Mononuclear cell (primary cell): ENCODE results near the gene VWA1. TPM values are rescaled to one million over a fixed set of nuclear protein-coding genes. Genes with fewer than 3 reads are reported as not detected.

Source experiments
- H3K27me3 ChIP-seq: 2 replicates; pipeline ENCODE4 v1.6.0; 2011; ENCODE audit warnings: low read length, control low read depth; ENCODE audit not compliant: insufficient read depth
- H3K4me1 ChIP-seq: 2 replicates; pipeline ENCODE4 v1.5.1; 2011; ENCODE audit warnings: mild to moderate bottlenecking, low read length, control low read depth; ENCODE audit not compliant: insufficient read depth
- H3K4me3 ChIP-seq: 2 replicates; pipeline ENCODE4 v1.5.1; 2011; ENCODE audit warnings: mild to moderate bottlenecking, low read length, moderate library complexity
- H3K9me3 ChIP-seq: 2 replicates; pipeline ENCODE4 v1.5.1; 2011; ENCODE audit warnings: low read depth, mild to moderate bottlenecking, control low read depth, low read length
- total RNA-seq: library from RNA; depleted of rRNA; stranded (reverse); fragments of >200 nt; gene quantifications from one replicate; pipeline ENCODE4 v1.2.3, GENCODE V29; 2012

VWA1 gene
- total RNA-seq, 1 donor = 0.10 TPM

DNA sequence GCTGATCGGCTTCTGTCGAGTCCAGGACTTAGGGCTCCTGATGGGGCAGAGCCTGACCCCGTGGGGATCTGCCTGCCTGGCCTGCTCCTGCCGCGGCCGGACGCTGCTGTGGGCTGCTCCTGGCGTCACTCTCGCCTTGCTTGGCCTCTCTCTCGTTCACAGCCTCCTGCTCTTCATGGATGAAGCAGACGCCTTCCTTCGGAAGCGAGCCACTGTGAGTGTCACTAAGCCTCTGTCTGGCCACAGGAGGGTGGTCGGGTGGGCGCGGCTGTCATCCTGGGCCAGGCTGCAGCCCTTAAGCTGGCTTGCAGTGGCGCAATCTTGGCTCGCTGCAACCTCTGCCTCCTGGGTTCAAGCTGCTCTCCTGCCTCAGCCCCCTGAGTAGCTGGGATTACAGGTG, 52.2 kb downstream of the VWA1 start:
- H3K4me1 ChIP-seq = no peaks in the 10 kb centered on the region
- H3K27me3 ChIP-seq = no peaks in the 10 kb centered on the region
- no peak overlapping the region for H3K4me3 ChIP-seq
- no peaks in the 10 kb centered on the region for H3K9me3 ChIP-seq

DNA sequence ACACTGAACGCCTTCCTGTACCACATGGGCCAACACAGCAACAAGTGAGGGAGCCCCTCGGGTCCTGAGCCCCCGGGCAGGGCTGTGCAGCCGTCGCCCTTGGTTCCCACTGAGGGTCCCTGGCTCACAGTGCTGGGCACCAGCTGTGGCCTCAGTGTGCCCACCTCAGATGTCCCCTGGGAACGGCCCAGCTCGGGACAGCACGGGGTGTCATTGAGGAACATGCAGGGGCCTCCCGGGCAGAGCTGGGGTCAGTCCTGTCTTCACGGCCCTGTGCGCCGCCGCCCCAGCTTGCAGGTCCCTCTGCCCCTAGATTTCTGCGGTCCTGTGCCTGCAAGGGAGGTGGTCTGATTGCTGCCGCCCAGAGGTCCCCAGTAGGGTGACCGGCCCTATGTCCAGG, 53.7 kb downstream of the VWA1 start:
- no peak overlapping the region for H3K4me3 ChIP-seq
- no peaks in the 10 kb centered on the region for H3K27me3 ChIP-seq
- no peaks in the 10 kb centered on the region for H3K9me3 ChIP-seq
- no peaks in the 10 kb centered on the region for H3K4me1 ChIP-seq

DNA sequence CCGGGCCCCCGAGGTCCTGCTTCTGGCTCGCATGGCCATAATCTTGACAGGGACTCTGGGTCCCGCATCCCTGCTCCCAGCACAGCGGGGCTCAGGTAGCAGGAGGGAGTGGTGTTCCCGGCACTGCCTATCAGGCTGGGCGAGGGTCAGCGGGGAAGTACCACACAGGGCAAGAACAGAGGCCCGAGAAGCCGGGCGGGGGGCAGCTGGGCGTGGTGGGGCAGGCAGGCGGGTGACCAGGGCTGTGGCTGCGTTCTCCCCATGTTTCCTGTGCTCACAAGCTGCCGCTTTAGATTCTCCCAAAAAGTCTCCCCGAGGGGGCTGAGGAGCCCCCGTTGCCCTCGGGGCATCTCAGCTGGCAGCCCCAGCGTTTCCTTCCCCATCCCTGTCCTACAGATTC, 54.4 kb downstream of the VWA1 start:
- Histone ChIP-seq H3K4me3 (no peak overlapping the region), H3K9me3 (no peaks in the 10 kb centered on the region), H3K27me3 (no peaks in the 10 kb centered on the region), H3K4me1 (no peaks in the 10 kb centered on the region)

DNA sequence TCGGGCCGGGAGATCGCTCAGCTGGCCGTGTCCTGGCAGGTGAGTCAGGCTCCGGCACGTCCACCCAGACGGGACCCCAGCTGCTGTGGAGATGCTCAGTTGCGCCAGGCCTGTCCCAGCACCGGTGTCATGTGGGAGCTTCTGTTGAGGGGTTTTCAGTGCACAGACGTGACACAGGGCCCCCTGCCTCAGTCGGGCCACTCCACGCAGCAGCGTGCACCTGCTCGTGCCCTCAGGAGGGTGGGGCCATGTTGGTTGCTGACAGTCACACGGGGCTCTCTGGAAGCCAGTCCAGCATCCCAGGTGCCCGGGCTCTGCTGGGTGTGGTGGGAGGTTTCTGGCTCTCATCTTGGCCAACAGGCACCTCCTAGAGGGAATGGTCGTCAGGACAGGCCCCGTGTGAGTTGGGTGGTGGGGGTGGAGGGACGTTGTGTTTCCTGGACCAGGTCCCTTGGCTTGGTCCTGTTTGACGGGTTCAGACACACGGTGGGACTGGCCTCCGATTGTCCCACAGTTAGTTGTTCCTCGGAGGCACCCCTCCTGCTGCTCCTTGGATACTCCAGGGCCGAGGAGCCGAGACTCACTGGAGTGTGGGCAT, 55.2 kb downstream of the VWA1 start:
- no peaks in the 10 kb centered on the region for H3K4me1 ChIP-seq

DNA sequence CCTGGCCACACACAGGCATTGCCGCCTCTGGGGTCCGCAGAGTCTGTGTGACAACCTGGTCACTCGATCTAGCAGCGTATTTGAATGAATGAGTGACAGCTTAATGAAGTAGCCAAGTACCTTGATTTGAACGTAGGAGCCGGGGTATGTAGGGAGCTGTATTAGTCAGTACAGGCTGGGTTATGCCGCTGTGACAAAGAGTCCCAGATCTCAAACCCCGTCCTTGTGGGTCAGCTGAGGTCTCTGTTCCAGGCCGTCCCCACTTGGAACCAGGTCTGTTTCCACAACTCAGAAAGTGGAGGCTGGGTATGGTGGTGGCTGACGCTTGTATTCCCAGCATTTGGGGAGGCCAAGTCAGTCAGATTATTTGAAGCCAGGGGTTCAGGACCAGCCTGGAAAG, 56.1 kb downstream of the VWA1 start:
- Histone ChIP-seq H3K9me3 (no peaks in the 10 kb centered on the region), H3K4me3 (no peak overlapping the region), H3K4me1 (no peaks in the 10 kb centered on the region), H3K27me3 (no peaks in the 10 kb centered on the region)

More for the DNA sequence above, 55.2 kb downstream of the VWA1 start:
- Histone ChIP-seq H3K9me3 (no peaks in the 10 kb centered on the region), H3K4me3 (no peak overlapping the region), H3K27me3 (no peaks in the 10 kb centered on the region)

Other genes starting within 250 kb of the VWA1 start
- gene TNFRSF18, start 229.1 kb upstream of the VWA1 start, total RNA-seq = 1.2 TPM
- gene TNFRSF4, start 221.5 kb upstream of the VWA1 start, total RNA-seq = 3.3 TPM
- 50.0 TPM for gene SDF4, start 203.7 kb upstream of the VWA1 start, total RNA-seq
- gene B3GALT6, start 203.5 kb upstream of the VWA1 start, total RNA-seq = 5.9 TPM
- 1.6 TPM for gene C1QTNF12, start 189.0 kb upstream of the VWA1 start, total RNA-seq
- 26.9 TPM for gene UBE2J2, start 161.8 kb upstream of the VWA1 start, total RNA-seq
- 2.6 TPM for gene SCNN1D, start 155.3 kb upstream of the VWA1 start, total RNA-seq
- 16.8 TPM for gene ACAP3, start 127.8 kb upstream of the VWA1 start, total RNA-seq
- gene PUSL1, start 127.1 kb upstream of the VWA1 start, total RNA-seq = 12.6 TPM
- 51.2 TPM for gene INTS11, start 111.0 kb upstream of the VWA1 start, total RNA-seq
- 8.5 TPM for gene CPTP, start 110.9 kb upstream of the VWA1 start, total RNA-seq
- gene TAS1R3, start 104.4 kb upstream of the VWA1 start, total RNA-seq = 0.94 TPM
- gene DVL1, start 86.3 kb upstream of the VWA1 start, total RNA-seq = 17.9 TPM
- gene MXRA8, start 77.1 kb upstream of the VWA1 start, total RNA-seq = 1.6 TPM
- 27.8 TPM for gene AURKAIP1, start 60.5 kb upstream of the VWA1 start, total RNA-seq
- gene CCNL2, start 36.4 kb upstream of the VWA1 start, total RNA-seq = 127 TPM
- gene MRPL20, start 28.4 kb upstream of the VWA1 start, total RNA-seq = 39.5 TPM
- not detected for gene ANKRD65, start 14.4 kb upstream of the VWA1 start, total RNA-seq
- gene ATAD3C, start 14.0 kb downstream of the VWA1 start, total RNA-seq = 0.63 TPM
- 11.5 TPM for gene ATAD3B, start 36.1 kb downstream of the VWA1 start, total RNA-seq
- gene ATAD3A, start 76.5 kb downstream of the VWA1 start, total RNA-seq = 4.9 TPM
- not detected for gene TMEM240, start 104.9 kb downstream of the VWA1 start, total RNA-seq
- gene SSU72, start 139.2 kb downstream of the VWA1 start, total RNA-seq = 47.9 TPM
- 1.2 TPM for gene FNDC10, start 164.4 kb downstream of the VWA1 start, total RNA-seq
- gene MIB2, start 179.8 kb downstream of the VWA1 start, total RNA-seq = 23.1 TPM
- gene MMP23B, start 196.5 kb downstream of the VWA1 start, total RNA-seq = 1.3 TPM
- gene CDK11B, start 223.3 kb downstream of the VWA1 start, total RNA-seq = 9.3 TPM